ENCODE data around the gene ING5.

Gene ING5

GRCh38 chr2:241763551-241764274 is 61.9 kb downstream of the ING5 start:
- DNase-seq = peak; percentile 6

GRCh38 chr2:241764275-241765241 is 62.7 kb downstream of the ING5 start:
- no peak for DNase-seq

- no peak for DNase-seq
Measured at GRCh38 chr2:241767464-241768250, 65.8 kb downstream of the ING5 start.

- no peak for DNase-seq
Measured at GRCh38 chr2:241768251-241768711, 66.4 kb downstream of the ING5 start.

GRCh38 chr2:241768850-241769249 is 67.0 kb downstream of the ING5 start:
- DNase-seq = no peak

GRCh38 chr2:241769819-241770184 is 68.0 kb downstream of the ING5 start:
- no peak for DNase-seq

GRCh38 chr2:241770185-241770935 is 68.5 kb downstream of the ING5 start:
- no peak for DNase-seq

DNA sequence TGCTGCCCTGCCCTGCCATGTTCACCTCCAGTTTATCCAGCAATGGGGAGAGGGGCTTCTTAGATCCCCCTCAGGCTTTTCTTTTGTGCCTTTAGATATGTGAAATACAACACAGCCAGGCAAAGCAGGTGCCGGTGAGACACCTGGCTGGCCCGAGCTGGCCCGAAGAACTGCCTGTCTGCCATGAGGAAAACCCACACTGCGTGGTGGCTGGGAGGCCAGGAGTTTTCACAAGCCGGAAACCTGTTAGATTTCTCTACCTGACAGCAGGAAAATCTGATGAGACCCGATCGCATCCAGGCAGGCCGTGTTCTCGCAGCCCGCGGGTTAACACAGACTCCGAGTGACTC is 69.1 kb downstream of the ING5 start:
- DNase-seq = no peak

- DNase-seq = no peak
Measured at GRCh38 chr2:241771286-241772062, 69.6 kb downstream of the ING5 start.

- DNase-seq = no peak
Measured at GRCh38 chr2:241772063-241772499, 70.2 kb downstream of the ING5 start.

DNA sequence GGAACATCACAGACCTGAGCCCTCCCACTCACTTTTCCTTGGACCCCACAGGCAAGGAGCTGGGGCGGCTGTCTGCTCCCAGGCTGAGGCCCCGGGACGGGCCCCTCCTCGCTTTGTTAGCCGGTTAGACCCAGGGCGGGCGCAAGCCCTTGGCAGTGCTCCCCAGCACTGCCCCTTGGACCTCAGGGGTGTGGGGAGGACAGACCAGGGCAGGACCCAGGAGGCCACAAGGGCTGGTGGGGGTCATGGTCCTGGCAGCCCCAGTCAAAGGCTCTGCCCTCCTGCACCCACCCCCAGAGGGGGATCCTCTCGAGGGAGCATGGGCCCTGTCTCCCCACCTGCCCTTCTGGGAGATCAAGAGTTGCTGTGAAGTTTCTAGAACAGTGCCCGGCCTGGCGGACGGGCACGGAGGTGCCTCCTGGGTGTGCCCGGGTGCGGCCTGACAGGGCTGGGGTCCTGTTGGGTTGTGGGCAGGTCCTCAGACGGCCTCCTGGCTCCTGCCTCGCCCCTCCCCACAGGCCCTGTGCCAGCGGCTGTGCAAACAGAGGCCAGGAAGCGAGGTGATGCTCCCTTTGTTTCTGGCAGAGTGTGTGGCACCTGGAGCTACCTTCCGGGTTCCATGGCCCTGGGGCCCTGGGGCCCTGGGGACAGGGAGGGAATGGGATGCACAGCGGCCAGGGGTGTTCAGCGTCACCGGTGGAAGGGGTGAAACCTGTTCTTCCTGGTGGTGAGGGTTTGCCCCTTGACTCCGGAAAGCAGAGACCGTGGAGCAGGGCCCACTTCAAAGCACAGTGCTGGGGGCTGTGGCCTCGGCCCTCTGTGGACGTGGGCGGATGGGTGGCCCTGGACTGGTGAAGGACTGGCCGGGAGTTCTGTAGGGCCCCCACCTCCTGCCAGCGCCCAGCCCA is 71.9 kb downstream of the ING5 start:
- DNase-seq = no peak

GRCh38 chr2:241774419-241775222 is 72.8 kb downstream of the ING5 start:
- DNase-seq = no peak

- DNase-seq = no peak
Measured at GRCh38 chr2:241775223-241776177, 73.7 kb downstream of the ING5 start.

DNA sequence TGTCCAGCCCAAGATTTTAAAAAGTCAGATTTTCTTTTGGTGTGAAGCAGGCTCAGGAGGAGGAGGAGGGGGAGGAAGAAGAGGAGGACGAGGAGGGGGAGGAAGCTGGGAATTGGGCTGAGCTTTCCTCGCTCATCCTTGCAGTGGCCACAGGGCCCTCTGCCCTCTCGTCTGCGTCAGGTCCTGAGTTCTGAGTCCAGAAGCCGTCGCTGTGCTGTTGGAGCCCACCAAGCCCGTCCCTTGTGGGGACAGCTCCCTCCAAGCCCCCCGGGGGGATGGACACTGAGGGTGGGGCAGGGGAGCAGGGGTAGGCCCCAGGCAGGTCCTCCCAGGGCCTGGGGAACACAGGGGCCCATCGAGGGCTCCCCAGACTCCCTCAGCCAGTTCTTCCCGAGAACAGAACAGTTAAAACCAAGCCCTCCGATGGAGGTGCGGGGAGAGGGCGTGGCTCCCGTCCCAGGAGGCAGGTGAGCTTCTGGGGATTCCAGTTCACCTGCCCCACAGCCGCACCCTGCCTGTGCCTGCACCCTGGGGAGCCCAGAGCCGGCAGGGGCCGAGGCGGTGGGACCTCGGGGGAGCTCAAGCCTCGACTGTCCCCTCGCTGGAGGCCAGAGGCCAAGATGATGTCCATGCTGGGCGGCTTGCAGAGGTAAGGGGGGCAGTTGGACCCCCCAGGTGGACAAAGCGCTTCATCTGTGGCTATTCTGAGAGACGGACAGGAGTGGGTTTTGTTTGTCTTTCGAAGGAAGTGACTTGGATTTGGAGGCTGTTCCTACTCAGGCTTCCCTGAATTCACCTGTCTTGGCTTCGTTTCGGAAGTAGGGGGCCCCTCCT is 74.7 kb downstream of the ING5 start, which contains the start of gene GAL3ST2:
TSS of gene GAL3ST2 (plus strand) at position 487 of the 834 bp plus-strand sequence. CDS start at position 621, 134 bp downstream.
- no peak for DNase-seq

DNA sequence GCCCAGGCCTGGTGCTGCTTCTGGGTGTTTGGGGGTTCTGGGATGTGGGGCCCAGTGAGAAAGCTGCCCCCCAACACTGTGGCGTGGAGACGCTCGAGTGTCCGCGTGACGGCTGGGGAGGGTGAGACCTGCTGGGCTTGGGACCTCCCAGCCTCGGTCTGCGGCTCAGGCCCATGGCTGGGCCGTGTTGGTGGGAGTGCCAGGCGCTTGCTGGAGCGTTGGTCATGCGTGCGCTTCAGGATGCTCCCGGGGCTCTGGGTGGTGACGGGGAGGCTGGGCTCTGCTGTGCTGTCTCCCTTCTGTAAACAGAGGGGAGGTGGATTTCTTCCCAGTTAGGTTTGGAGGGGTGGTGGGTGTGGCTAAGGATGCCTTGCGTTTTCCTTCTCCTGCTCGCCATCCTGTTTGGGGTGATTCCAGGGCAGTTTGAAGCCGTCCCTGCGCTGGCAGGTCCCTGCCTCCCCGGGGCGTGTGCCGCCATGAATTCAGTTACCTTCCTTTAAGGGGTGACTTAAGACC is 75.4 kb downstream of the ING5 start:
- DNase-seq = no peak

DNA sequence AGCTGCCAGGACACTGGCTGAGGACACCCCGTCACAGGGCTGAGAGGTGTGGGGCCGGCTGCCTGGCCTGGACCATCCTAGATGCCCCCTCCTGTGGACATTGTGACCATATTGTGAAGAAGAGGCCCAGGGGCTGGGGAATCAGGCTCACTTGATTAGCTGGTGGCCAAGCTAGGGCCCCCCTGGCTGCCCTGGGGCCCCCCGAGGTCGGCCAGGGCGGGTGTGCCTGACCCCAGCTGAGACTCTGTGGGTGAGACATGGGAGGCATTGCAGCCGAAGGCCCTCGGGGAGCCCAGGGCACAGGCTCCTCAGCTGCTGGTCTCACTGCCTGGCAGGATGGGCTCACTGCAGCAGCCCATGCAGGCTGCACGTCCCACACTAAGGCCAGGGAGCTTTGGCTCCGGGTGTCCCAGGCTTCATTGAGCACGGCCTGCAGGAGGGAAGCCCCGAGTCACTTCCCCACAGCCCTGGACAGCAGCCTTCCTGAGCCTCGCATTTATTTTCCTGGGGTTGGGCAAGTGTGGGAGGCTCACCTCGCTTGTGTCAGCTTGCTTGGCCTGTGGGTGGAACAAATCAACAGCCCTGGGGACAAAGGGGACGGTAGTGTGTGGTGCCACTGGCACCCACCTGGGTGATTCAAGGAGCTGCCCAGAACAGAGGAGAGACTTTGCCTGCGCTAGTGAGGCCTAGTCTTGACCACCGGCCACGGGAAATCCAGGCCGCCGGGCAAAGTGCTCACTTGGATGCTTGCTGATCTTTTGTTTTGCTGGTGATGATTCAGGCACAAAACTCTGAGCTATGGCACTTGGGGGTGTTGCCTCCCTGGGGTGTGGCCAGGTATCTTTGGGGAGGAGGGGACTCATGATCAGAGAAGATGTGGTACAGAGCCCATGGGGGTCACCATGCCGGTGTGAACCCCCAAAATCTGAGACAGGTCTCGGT is 76.1 kb downstream of the ING5 start:
- no peak for DNase-seq

Measured in suppressor macrophage treated with lipopolysaccharide for 4 hours (primary cell).